Adrenal gland (tissue), 12 donors: ENCODE measurements around the gene FBXW5. TPM values are rescaled to one million over a fixed set of nuclear protein-coding genes. Genes with fewer than 3 reads are reported as not detected.

Experiments
- DNase-seq, 7 donors: peaks; one replicate each; pipeline ENCODE4 v3.0.0-alpha.2; 2019 to 2020
- H3K27ac ChIP-seq, 5 donors: fragments of 200-600 bp; sonication (generic) in 4 of 5; 1 replicate in 3 of 5; 2 replicates in 2 of 5; pipeline versions ENCODE4 v1.5.1 to v1.8.0; 2016 to 2020; ENCODE audit warnings: mild to moderate bottlenecking in 1 of 5
- H3K27me3 ChIP-seq: fragments of 200-600 bp; 2 replicates; pipeline ENCODE4 v1.8.0; 2021
- H3K36me3 ChIP-seq, 2 donors: fragments of 200-600 bp; replicated peaks in 1 of 2; 1 replicate in 1 of 2; 2 replicates in 1 of 2; pipeline versions ENCODE4 v1.5.1 to v1.8.0; 2018 to 2022
- H3K4me1 ChIP-seq, 2 donors: fragments of 200-600 bp; replicated peaks in 1 of 2; 1 replicate in 1 of 2; 2 replicates in 1 of 2; pipeline versions ENCODE4 v1.5.1 to v1.8.0; 2018 to 2021
- H3K4me3 ChIP-seq, 4 donors: fragments of 200-600 bp; sonication (generic) in 3 of 4; one replicate each; pipeline ENCODE4 v1.5.1; 2016 to 2018
- H3K9me3 ChIP-seq, 3 donors: fragments of 200-600 bp; sonication (generic) in 1 of 3; replicated peaks in 1 of 3; 1 replicate in 2 of 3; 2 replicates in 1 of 3; pipeline versions ENCODE4 v1.5.1 to v1.8.0; 2016 to 2021
- CTCF ChIP-seq, 6 experiments: fragments of 450-650 bp in 4 of 6; fragments of 200-600 bp in 2 of 6; sonication (generic) in 1 of 6; IDR thresholded peaks; 1 replicate in 5 of 6; 2 replicates in 1 of 6; pipeline versions ENCODE4 v1.5.1 to v1.8.0; 2016 to 2021; ENCODE audit warnings: antibody characterized with exemption in 6 of 6, mild to moderate bottlenecking in 2 of 6, moderate library complexity in 1 of 6
- POLR2A ChIP-seq, 2 donors: fragments of 450-650 bp; IDR thresholded peaks; one replicate each; pipeline ENCODE4 v1.6.1; 2017; ENCODE audit warnings: antibody characterized with exemption in 2 of 2, mild to moderate bottlenecking in 2 of 2, moderate library complexity in 1 of 2
- WGBS, 4 donors: extraction: QIAGEN DNeasy Blood & Tissue Kit in 2 of 4; methylation state at CpG; one replicate each; pipeline versions ENCODE4 v1.1.5 to v1.1.7; 2013 to 2017; 5-methylcytosine and 5-hydroxymethylcytosine counted together
- intact Hi-C, 2 donors: fragments of 100-400 bp; cut with DNase I; formaldehyde crosslinking; loops; one replicate each; pipeline versions ENCODE4 v1.14.1 to v1.15.0; 2022 to 2023
- polyA plus RNA-seq, 3 donors: library from polyadenylated mRNA; stranded (reverse); fragments of 200-250 nt in 2 of 3; fragments of 350-450 nt in 1 of 3; fragmentation: Illumina TruSeq in 1 of 3; extraction: RNeasy Lipid Tissue Mini Kit (QIAGEN cat#74804) in 1 of 3; gene quantifications; one replicate each; pipeline ENCODE4 v1.2.3, GENCODE V29; 2013 to 2014
- total RNA-seq, 9 donors: library from RNA; depleted of rRNA in 4 of 9; stranded (reverse); fragments of >200 nt in 4 of 9; fragments of 120-200 nt in 1 of 9; fragmentation: NEBNext Ultra II Directional in 1 of 9; extraction: Animal tissue kit (Norgen Biotek cat#: 25700) in 1 of 9; gene quantifications; one replicate each; pipeline versions ENCODE4 v1.1.0 to v1.2.4, GENCODE V29; 2013 to 2023
- donor health status: healthy with polysubstance abuse.
- donor health status: Bipolar disorder and iron deficiency.
- donor health status: DM: yes; HTN: yes; CAD: no.
- donor health status: DM: no; HTN: no; CAD: no.
- donor health status: DM: no; HTN: no; CAD: no.
- donor health status: DM: yes; HTN: yes; CAD: no.

FBXW5 gene
- total and polyA plus RNA-seq, 12 donors: 19.2 to 257 (median 139) TPM

- 88 to 96% (median 90%) methylated on average over 6 to 44 of the region's 44 CpGs for WGBS, 4 donors
- H3K4me3 ChIP-seq: no peak overlapping the region
- peak overlapping the region in 2 of 5 donors; percentile 91 to 93 for H3K27ac ChIP-seq
These were observed 8.6 kb upstream of the FBXW5 start for GRCh38 chr9:136952876-136953770.

GRCh38 chr9:136952321-136952850 is 7.8 kb upstream of the FBXW5 start:
- no peaks in the 10 kb centered on the region for H3K27me3 ChIP-seq
- H3K27ac ChIP-seq: peak overlapping the region in 2 of 5 donors; percentile 91 to 93
- peak in 4 of 7 donors; percentile 53 to 75 (median 68) for DNase-seq
- WGBS, 4 donors: 27 to 57% (median 54%) methylated on average over 2 to 15 of the region's 15 CpGs
- intact Hi-C loops: loop anchor here in 1 of 2 donors (5.0 kb wide), 1 partner anchor 75 kb away; the partner anchor contains the start of gene ABCA2
- no peak overlapping the region for H3K4me3 ChIP-seq
- H3K9me3 ChIP-seq: no peaks in the 10 kb centered on the region
- H3K36me3 ChIP-seq: no peaks in the 10 kb centered on the region
- TF ChIP-seq POLR2A (IDR thresholded peaks at IDR 0.05): no peak
- TF ChIP-seq CTCF (IDR thresholded peaks at IDR 0.05): no peak
- H3K4me1 ChIP-seq: peaks cover 14 to 28% of the 10 kb centered on the region in 2 donors

More at GRCh38 chr9:136952876-136953770, 8.6 kb upstream of the FBXW5 start:
- H3K9me3 ChIP-seq: no peaks in the 10 kb centered on the region
- peaks cover 14 to 28% of the 10 kb centered on the region in 2 donors for H3K4me1 ChIP-seq
- TF ChIP-seq POLR2A (IDR thresholded peaks at IDR 0.05) (no peak), CTCF (IDR thresholded peaks at IDR 0.05) (no peak)
- DNase-seq: no peak
- no peaks in the 10 kb centered on the region for H3K27me3 ChIP-seq
- intact Hi-C loops: loop anchor here in 1 of 2 donors (5.0 kb wide), 1 partner anchor 74 kb away; the partner anchor contains the start of gene ABCA2
- H3K36me3 ChIP-seq: no peaks in the 10 kb centered on the region

GRCh38 chr9:136951541-136952320 is 7.2 kb upstream of the FBXW5 start, which contains the start of gene LCN12:
TSS of gene LCN12 (plus strand) at chr9:136952273. CDS start at chr9:136952328, 55 bp downstream.
- WGBS, 4 donors: 40 to 86% (median 55%) methylated on average over 4 to 14 of the region's 14 CpGs
- DNase-seq: peak in 2 of 7 donors; percentile 42 to 66
- Histone ChIP-seq H3K4me3 (no peak within 1 kb of the TSS), H3K27ac (peak within 1 kb of the TSS in 2 of 5 donors; percentile 91 to 93), H3K4me1 (peaks cover 14 to 28% of the 10 kb centered on the region in 2 donors), H3K27me3 (no peaks in the 10 kb centered on the region), H3K9me3 (no peaks in the 10 kb centered on the region), H3K36me3 (no peaks in the 10 kb centered on the region)
- TF ChIP-seq CTCF (IDR thresholded peaks at IDR 0.05): no peak
- no peak for TF ChIP-seq POLR2A (IDR thresholded peaks at IDR 0.05)
- intact Hi-C loops: loop anchor here in 1 of 2 donors (5.0 kb wide), 1 partner anchor 76 kb away; the partner anchor contains the start of gene ABCA2
